Stimulated activated naive CD8-positive, alpha-beta T cell treated with anti-CD3 and anti-CD28 coated beads, Interleukin-15, amount 100 ng/mL, for 72 hours (primary cell): ENCODE measurements around the gene FKBP2.

ENCODE experiments used
- ATAC-seq: fragments of 150-1000 bp; cut with Tn5 transposase; 2 replicates; pipeline ENCODE4 v1.10.0; 2021; ENCODE audit warnings: mild to moderate bottlenecking, moderate library complexity
- DNase-seq, 2 donors: peaks; one replicate each; pipeline ENCODE4 v3.0.0; 2021 to 2022
- H3K27ac Mint-ChIP-seq, 2 donors: one replicate each; pipeline ENCODE4 v1.8.0; 2022; ENCODE audit warnings: mild to moderate bottlenecking in 2 of 2, mixed read lengths in 2 of 2, moderate library complexity in 2 of 2
- H3K27me3 Mint-ChIP-seq: one replicate; pipeline ENCODE4 v1.8.0; 2022; ENCODE audit warnings: mixed read lengths
- H3K4me1 Mint-ChIP-seq: one replicate; pipeline ENCODE4 v1.8.0; 2022; ENCODE audit warnings: mild to moderate bottlenecking, mixed read lengths
- H3K4me3 Mint-ChIP-seq, 2 donors: one replicate each; pipeline ENCODE4 v1.8.0; 2022; ENCODE audit warnings: mild to moderate bottlenecking in 2 of 2, mixed read lengths in 2 of 2, moderate library complexity in 1 of 2
- H3K9me3 Mint-ChIP-seq, 2 donors: one replicate each; pipeline ENCODE4 v1.8.0; 2022; ENCODE audit warnings: mixed read lengths in 2 of 2

Gene FKBP2

DNA sequence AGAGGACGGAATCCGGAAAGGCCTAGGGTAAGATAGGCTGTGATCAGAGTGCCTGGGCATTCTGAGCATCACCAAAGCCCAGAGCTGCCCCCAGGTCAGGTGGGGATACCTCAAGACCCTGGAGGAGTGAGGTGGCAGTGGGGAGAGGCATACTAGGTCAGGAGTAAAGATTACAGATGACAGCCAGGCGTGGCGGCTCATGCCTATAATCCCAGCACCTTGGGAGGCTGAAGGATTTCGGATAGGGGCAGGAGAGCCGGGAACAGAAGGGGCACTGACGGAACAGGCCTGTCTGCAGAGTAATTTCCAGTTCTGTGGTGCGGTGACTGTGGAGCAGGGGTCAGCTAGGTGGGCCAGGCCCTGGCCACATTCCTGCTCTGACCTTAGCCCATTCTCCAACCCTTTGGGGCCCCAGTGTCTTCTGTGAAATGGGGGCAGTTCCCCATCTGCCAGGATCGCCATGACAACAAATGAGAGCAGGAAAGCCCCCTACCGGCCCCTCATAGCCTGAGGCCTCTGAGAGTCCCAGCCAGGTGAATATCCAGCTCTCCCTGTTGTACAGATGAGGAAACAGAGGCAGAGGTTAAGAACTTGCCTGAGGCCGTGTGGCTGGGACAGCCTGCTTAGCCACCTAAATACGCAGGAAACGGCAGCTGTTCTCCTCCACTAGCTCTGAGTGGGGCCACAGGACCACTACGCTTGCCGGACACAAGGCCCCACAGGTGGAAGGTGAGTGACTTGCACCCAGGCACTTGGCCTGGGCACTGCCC is 34.3 kb downstream of the FKBP2 start:
- H3K9me3 Mint-ChIP-seq, result no peaks in the 10 kb centered on the region
- DNase-seq, result no peak
- no peak for ATAC-seq

DNA sequence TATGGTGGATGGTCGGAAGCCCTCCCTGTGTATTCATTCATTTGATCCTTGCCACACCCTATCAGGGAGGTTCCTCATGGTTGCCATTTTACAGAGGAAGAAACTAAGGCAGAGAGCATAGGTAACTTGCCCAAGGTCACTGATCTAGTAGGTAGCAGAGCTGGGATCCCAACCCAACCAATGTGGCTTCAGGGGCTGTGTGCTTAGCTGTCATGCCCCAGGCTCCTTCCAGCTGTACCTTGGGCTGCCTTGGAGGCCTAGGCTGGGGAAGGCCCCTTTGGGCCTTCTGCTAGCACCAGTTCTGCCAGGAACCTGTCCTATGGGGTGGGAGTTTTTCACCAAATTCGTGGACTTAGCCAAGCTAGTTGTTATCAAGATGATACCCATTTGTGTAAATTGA is 34.9 kb downstream of the FKBP2 start:
- Mint-ChIP-seq H3K27me3 (no peaks in the 10 kb centered on the region), H3K9me3 (no peaks in the 10 kb centered on the region), H3K4me1 (peaks cover 11% of the 10 kb centered on the region), H3K4me3 (no peak overlapping the region), H3K27ac (no peak overlapping the region)
- DNase-seq, result no peak
- ATAC-seq, result no peak

More for the DNA sequence above, 34.3 kb downstream of the FKBP2 start:
- H3K4me3 Mint-ChIP-seq, result no peak overlapping the region
- peaks cover 16% of the 10 kb centered on the region for H3K4me1 Mint-ChIP-seq
- no peaks in the 10 kb centered on the region for H3K27me3 Mint-ChIP-seq
- no peak overlapping the region for H3K27ac Mint-ChIP-seq

DNA sequence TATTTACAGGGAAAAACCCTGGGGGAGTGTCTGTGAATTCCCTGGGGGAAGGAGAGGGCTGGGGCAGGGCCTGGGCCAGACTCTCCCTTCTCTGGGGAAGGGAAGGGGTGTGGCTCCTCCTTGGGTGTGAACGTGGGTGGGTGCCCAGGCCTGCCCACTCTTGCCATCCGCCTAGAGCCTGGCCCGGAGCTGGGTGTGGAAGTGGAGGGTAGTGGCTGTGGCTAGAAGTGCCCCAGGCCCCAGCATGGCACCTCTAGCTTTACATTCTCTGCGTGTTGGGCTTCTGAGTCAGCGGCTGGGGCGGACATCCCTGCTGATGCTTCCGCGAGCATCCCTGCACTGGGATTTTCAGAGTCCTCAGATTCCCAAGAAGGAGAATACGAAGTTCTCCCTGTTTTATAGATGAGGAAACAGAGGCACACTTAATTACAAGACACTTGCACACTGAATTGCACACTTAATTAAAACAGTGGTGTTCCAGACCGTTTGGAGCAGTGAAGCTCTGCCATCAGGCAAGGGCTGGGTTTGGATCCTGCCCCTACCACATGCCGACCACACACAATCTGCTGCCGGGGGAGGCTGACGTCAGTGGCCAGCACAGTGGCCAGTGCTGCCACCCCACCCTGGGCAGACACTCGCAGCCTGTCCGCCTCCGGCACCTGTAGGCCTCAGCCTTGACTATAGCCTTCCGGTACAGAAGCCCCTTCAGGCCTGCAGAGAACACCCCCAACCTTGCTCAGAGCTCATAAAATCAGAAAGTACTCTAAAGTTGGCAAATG is 35.9 kb downstream of the FKBP2 start:
- Mint-ChIP-seq H3K9me3 (no peaks in the 10 kb centered on the region), H3K4me3 (no peak overlapping the region), H3K27me3 (no peaks in the 10 kb centered on the region), H3K27ac (no peak overlapping the region), H3K4me1 (peaks cover 7% of the 10 kb centered on the region)
- DNase-seq (no peak), ATAC-seq (no peak)

DNA sequence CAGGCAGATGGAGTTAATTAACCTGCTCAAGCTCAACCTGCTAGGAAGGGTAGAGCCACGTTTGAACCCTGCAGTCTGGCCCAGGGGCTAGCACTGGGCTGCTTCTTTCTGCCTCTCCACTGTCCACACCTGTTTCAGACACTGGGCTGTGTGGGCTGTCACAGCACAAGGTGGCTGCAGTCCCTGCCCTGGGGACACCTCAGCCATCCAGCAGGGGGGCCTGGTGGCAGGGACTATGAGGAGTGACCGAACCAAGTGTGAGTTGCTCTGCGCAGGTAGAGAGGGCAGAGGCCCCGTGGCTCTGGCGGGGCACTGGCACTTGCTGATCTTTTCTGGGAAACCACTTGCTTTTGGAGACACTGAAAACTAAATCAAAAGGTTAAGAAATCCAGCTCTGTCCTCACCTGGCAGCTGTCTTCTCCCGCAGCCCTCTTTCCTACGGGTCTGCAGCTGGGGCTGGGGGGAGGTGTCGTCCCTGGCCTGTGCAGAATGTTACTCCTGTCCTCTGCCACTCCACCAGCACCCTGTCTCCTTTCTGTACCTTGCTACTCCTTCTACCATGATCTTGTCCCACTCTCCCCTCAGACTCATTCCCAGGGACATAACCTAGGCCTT is 37.8 kb downstream of the FKBP2 start:
- H3K4me3 Mint-ChIP-seq, result no peak overlapping the region
- H3K4me1 Mint-ChIP-seq, result peaks cover 11% of the 10 kb centered on the region

DNA sequence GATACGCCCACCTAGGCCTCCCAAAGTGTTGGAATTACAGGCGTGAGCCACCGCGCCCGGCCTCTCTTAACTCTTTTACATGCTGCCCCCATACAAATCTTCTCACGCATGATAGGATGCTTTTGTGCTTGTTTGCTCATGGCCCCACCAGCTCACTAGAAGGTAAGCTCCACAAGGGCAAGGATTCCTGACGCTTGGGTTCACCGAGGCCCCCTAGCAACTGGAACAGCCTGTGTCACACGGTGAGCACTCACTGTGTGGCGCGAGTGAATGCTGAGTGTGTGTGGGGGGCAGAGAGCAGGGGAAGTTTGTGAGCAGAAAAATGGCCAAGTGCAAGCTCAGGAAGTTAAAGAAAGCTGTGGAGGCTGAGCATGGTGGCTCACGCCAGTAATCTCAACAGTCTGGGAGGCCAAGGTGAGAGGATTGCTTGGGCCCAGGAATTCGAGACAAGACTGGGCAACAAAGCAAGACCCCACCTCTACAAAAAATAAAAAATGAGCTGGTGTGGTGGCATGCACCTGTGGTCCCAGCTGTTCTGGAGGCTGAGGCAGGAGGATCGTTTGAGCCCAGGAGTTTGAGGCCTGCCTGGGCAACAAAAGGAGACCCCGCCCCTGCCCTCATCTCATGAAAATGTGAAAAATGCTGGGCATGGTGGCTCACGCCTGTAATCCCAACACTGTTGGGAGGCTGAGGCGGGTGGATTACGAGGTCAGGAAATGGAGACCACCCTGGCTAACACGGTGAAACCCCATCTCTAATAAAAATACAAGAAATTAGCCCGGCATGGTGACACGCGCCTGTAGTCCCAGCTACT is 41.3 kb downstream of the FKBP2 start:
- Mint-ChIP-seq H3K27me3 (no peaks in the 10 kb centered on the region), H3K4me1 (peaks cover 31% of the 10 kb centered on the region), H3K9me3 (no peaks in the 10 kb centered on the region), H3K27ac (no peak overlapping the region), H3K4me3 (no peak overlapping the region)
- DNase-seq, result no peak
- no peak for ATAC-seq

More for the DNA sequence above, 37.8 kb downstream of the FKBP2 start:
- Mint-ChIP-seq H3K27me3 (no peaks in the 10 kb centered on the region), H3K27ac (peak overlapping the region in 1 of 2 donors; percentile 48), H3K9me3 (no peaks in the 10 kb centered on the region)
- no peak for ATAC-seq
- no peak for DNase-seq

DNA sequence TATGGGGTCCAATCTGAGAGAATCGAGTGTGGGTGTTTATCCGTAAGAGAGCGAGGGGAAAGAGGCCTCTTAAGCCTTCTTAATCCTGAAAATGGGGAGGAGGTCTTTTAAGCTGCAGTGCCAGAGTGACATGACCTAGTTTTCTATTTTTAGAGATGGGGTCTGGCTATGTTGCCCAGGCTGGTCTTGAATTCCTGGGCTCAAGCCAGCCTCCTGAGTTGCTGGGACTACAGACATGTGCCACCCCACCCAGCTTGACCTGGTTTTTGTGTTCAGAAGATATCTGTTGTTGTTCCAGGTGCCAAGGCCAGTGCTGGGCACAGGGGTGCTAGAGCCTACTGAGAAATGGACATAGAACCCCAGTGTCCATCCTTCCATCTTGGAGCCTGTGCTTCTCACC is 42.2 kb downstream of the FKBP2 start:
- no peaks in the 10 kb centered on the region for H3K27me3 Mint-ChIP-seq
- peak overlapping the region; percentile 50 to 57 for H3K4me3 Mint-ChIP-seq
- DNase-seq (no peak), ATAC-seq (no peak)
- peak overlapping the region; percentile 63 to 83 for H3K27ac Mint-ChIP-seq
- peaks cover 36% of the 10 kb centered on the region for H3K4me1 Mint-ChIP-seq
- no peaks in the 10 kb centered on the region for H3K9me3 Mint-ChIP-seq

DNA sequence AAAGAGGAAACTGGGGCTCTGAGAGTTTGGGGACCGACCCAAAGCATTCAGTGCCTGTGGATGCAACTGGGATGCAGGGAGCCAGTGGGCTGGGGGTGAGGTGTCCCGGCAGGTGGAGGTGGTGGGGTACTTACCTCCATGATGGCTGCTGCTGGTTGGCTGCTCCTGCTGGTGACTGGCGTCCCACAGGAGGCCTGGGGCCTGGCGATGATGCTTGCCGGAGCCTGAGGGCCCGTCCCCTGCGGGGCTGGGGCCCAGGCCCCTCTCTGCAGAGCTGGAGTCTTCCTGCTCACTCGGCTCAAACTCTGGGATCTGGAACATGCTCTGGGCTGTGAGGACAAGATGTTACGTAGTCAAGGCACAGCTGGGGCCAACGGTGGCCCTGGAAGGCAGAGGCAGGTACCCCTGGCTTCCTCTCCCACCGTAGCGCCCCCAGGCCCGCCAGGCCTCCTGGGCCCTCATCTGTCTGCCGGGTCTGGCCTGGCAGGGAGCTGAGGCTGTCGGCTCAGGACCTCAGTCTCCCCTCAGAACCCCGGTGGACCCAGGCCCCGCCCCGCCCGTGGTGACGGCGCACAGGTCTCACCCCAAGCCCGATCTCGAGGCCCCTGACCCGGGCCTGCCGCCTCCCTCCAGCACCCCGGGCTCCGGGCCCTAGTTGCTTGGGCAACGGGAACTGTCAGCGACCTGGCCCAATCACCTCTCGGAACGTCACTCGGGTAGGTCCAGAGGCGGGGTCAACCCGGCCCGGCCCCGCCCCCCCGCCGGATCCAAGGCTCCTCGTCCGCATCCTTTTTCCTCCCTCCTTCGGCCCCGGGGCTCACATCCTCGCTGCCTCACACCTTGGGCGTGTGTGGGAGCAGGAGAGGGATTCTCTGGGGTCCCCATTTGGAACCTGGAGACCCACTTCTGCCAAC is 43.4 kb downstream of the FKBP2 start, which contains the start of gene BAD:
TSS of gene BAD (minus strand) at position 618 of the 914 bp plus-strand sequence. CDS start at position 321, 297 bp downstream.
- Mint-ChIP-seq H3K27me3 (no peaks in the 10 kb centered on the region), H3K4me3 (peak within 1 kb of the TSS; percentile 77 to 97), H3K4me1 (peaks cover 36% of the 10 kb centered on the region), H3K27ac (peak within 1 kb of the TSS; percentile 95 to 98), H3K9me3 (no peaks in the 10 kb centered on the region)
- ATAC-seq (peak; percentile 92), DNase-seq (peak; percentile 87 to 92)

DNA sequence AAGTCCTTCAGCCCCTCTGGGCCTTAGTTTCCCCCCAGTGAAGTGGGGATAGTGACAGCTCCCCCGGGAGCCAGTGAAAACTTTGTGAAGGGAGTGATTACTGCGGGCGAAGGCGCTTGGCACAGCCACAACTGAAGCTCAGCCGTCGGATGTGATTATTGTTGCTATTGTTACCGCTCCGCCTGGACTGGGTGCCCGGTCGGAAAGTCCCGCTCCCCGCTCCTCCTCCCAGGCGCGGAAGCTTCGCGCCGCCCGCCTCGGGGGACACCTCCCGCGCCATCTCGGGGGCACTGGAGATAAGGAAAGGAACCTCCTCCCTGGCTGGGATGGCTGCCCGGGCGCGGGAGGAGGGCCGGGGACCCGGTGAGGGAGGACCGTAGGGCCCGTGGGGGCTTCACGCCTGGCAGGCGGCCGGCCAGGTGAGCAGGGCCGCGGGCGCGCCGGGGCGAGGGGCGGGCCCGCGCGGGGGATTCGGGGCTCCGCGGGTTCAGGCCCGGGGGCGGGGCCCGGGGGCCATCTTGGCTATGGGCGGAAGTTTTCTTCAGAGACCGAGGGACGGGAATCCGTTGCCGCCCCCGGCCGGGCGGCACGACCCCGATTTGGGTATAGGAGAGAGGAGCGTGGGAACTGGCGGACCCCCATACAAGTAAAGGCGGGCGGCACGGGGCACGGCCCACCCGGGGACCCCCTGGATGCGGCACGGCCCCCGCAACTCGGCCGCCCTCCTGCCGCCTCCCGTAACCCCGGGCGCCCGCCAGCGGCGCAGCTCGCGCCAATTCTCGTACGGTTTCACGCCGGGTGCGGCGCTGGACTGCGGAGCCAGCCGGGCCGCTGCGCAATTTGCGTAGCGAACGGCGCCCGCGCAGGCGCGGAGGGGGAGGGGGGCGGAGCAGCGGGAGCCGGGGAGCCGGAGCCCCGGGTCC is 44.3 kb downstream of the FKBP2 start, which contains the start of gene GPR137:
TSS of gene GPR137 (plus strand) at position 887 of the 923 bp plus-strand sequence. CDS start 677 bp downstream, outside the sequence.
- H3K4me3 Mint-ChIP-seq, result peak within 1 kb of the TSS; percentile 77 to 97
- DNase-seq, result peak; percentile 91 to 97
- H3K9me3 Mint-ChIP-seq, result no peaks in the 10 kb centered on the region
- H3K27ac Mint-ChIP-seq, result peak within 1 kb of the TSS; percentile 95 to 98
- peaks cover 2% of the 10 kb centered on the region for H3K27me3 Mint-ChIP-seq
- peaks cover 36% of the 10 kb centered on the region for H3K4me1 Mint-ChIP-seq
- peak; percentile 75 for ATAC-seq

DNA sequence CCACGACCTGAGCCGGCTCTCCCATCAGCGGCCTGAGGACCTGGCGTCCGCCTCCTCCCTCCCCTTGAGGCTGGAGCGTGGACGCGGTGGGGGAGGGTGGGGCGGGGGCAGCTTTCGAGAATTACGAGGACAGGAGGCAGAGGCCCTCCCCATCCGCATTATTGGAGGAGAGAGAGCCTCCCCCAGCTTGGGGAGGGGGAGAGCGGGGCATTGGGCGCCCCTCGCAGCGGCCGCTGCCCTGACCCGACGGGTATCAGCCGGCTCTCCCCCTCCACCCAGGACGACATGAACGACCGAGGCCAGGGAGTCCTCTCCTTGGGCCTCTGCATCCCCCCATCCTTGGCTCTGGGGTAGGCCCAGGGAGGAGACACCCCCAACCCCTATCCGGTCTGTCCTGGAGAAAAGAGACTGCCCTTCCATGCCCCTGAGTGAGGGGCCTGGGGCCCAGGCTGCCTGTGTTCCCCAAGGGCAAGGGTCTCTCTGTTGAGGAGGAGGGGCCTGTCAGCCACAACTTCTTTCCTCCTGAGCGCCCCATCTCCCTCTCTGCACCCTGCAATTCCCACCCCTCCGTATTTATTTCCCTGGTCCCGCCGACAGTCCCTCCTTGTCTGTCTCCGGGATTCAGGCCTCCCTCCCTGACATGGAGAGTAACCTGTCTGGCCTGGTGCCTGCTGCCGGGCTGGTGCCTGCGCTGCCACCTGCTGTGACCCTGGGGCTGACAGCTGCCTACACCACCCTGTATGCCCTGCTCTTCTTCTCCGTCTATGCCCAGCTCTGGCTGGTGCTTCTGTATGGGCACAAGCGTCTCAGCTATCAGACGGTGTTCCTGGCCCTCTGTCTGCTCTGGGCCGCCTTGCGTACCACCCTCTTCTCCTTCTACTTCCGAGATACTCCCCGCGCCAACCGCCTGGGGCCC is 45.2 kb downstream of the FKBP2 start:
- no peak for DNase-seq
- H3K27ac Mint-ChIP-seq, result peak overlapping the region in 1 of 2 donors; percentile 66
- H3K4me3 Mint-ChIP-seq, result peak overlapping the region; percentile 77 to 97
- ATAC-seq, result no peak
- H3K4me1 Mint-ChIP-seq, result peaks cover 43% of the 10 kb centered on the region
- H3K27me3 Mint-ChIP-seq, result peaks cover 11% of the 10 kb centered on the region
- no peaks in the 10 kb centered on the region for H3K9me3 Mint-ChIP-seq

DNA sequence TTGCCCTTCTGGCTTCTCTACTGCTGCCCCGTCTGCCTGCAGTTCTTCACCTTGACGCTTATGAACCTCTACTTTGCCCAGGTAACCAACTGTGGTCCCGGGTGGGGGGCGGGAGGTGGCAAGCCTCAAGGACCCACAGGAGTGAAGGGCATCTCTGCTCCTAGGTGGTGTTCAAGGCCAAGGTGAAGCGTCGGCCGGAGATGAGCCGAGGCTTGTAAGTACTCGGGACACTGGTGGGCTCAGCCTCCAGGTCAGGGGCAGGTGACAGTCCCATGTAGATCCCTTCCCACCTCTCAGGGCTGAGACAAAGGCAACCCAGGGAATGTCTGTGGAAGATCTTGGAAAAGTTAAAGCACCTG is 45.9 kb downstream of the FKBP2 start:
- H3K4me1 Mint-ChIP-seq, result peaks cover 43% of the 10 kb centered on the region
- H3K4me3 Mint-ChIP-seq, result peak overlapping the region; percentile 77 to 97
- no peak for ATAC-seq
- H3K9me3 Mint-ChIP-seq, result no peaks in the 10 kb centered on the region
- peaks cover 13% of the 10 kb centered on the region for H3K27me3 Mint-ChIP-seq
- H3K27ac Mint-ChIP-seq, result peak overlapping the region in 1 of 2 donors; percentile 66
- DNase-seq, result no peak

DNA sequence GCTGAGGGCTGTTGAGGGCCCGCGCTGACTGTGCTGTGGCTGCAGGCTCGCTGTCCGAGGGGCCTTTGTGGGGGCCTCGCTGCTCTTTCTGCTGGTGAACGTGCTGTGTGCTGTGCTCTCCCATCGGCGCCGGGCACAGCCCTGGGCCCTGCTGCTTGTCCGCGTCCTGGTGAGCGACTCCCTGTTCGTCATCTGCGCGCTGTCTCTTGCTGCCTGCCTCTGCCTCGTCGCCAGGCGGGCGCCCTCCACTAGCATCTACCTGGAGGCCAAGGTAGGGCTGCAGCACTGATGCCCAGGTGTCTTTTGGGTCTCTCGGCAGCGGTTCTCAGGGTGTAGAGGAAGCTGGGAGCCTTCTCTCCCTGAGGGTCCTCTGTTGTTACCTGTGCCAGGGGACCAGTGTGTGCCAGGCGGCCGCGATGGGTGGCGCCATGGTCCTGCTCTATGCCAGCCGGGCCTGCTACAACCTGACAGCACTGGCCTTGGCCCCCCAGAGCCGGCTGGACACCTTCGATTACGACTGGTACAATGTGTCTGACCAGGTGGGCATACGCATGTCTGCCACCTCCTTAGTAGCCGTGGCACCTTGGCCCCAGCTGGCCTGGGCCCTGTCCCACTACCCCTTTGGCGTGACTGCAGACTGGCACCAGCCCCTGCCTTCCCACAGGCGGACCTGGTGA is 46.9 kb downstream of the FKBP2 start:
- no peak for ATAC-seq

DNA sequence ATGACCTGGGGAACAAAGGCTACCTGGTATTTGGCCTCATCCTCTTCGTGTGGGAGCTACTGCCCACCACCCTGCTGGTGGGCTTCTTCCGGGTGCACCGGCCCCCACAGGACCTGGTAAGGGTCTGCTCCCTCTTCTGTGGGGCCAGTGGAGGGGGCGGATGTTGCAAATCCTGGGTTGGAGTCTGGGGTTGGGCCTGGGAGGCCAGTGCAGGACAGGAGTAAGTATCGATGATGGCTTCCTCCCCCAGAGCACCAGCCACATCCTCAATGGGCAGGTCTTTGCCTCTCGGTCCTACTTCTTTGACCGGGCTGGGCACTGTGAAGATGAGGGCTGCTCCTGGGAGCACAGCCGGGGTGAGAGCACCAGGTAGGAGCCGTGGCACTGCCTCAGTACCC is 47.5 kb downstream of the FKBP2 start:
- H3K27me3 Mint-ChIP-seq, result peaks cover 25% of the 10 kb centered on the region
- H3K4me1 Mint-ChIP-seq, result peaks cover 45% of the 10 kb centered on the region
- peak overlapping the region in 1 of 2 donors; percentile 10 for H3K27ac Mint-ChIP-seq
- ATAC-seq (no peak), DNase-seq (no peak)
- no peak overlapping the region for H3K4me3 Mint-ChIP-seq
- H3K9me3 Mint-ChIP-seq, result no peaks in the 10 kb centered on the region

More for the DNA sequence above, 46.9 kb downstream of the FKBP2 start:
- H3K27me3 Mint-ChIP-seq, result peaks cover 19% of the 10 kb centered on the region
- DNase-seq, result no peak
- H3K4me3 Mint-ChIP-seq, result peak overlapping the region in 1 of 2 donors; percentile 24
- peaks cover 47% of the 10 kb centered on the region for H3K4me1 Mint-ChIP-seq
- H3K9me3 Mint-ChIP-seq, result no peaks in the 10 kb centered on the region
- H3K27ac Mint-ChIP-seq, result peak overlapping the region in 1 of 2 donors; percentile 10
